A673 (cell line): Measurements from ENCODE around the gene ANK2. TPM values are rescaled to one million over a fixed set of nuclear protein-coding genes. Genes with fewer than 3 reads are reported as not detected.
A peak's percentile ranks its signal among the peaks of the same experiment; 100 is the strongest.

ENCODE experiments used
- BruUV-seq: library from RNA; stranded (reverse); fragments of 400-500 nt; replicated peaks from 2 replicates; lab custom pipeline; 2021; lab: Mats Ljungman, UMichigan
- CTCF ChIA-PET: fragments of 300-600 bp; sonication (Branson Sonifier 250); formaldehyde crosslinking; loops from one replicate; lab custom pipeline; 2022; ENCODE audit warnings: antibody characterized with exemption; lab: Charles Lee
- POLR2A ChIA-PET: fragments of 300-600 bp; sonication (Branson Sonifier 250); formaldehyde crosslinking; loops from one replicate; lab custom pipeline; 2022; ENCODE audit warnings: antibody characterized with exemption; ENCODE audit not compliant: low non-redundant PET; lab: Charles Lee
- DNase-seq: peaks from one replicate; pipeline ENCODE4 v3.0.0-alpha.2; 2015; ENCODE audit warnings: low spot score
- H3K27ac ChIP-seq: fragments of 200-600 bp; sonication (generic); 2 replicates; pipeline ENCODE4 v1.5.1; 2016; ENCODE audit warnings: mixed run types, low read depth, mild to moderate bottlenecking, mixed read lengths, antibody characterized with exemption, low read length; ENCODE audit not compliant: poor library complexity, severe bottlenecking
- H3K27me3 ChIP-seq: fragments of 200-600 bp; sonication (generic); replicated peaks from 2 replicates; pipeline ENCODE4 v1.6.1; 2017; ENCODE audit warnings: mixed run types, low read depth, mild to moderate bottlenecking, mixed read lengths, antibody characterized with exemption, low read length; ENCODE audit not compliant: insufficient read depth, poor library complexity
- H3K36me3 ChIP-seq: fragments of 200-600 bp; sonication (generic); 2 replicates; pipeline ENCODE4 v1.6.1; 2016; ENCODE audit warnings: mixed run types, mild to moderate bottlenecking, mixed read lengths, antibody characterized with exemption, low read length; ENCODE audit not compliant: insufficient read depth, poor library complexity, severe bottlenecking
- H3K4me1 ChIP-seq: fragments of 200-600 bp; sonication (generic); 2 replicates; pipeline ENCODE4 v1.6.1; 2017; ENCODE audit warnings: mixed run types, mild to moderate bottlenecking, mixed read lengths, antibody characterized with exemption, low read length; ENCODE audit not compliant: insufficient read depth, poor library complexity, severe bottlenecking
- H3K4me3 ChIP-seq: fragments of 200-600 bp; sonication (generic); 2 replicates; pipeline ENCODE4 v1.5.1; 2016; ENCODE audit warnings: low read depth, mixed run types, mild to moderate bottlenecking, mixed read lengths, low read length; ENCODE audit not compliant: poor library complexity, severe bottlenecking
- H3K9me3 ChIP-seq: fragments of 200-600 bp; sonication (generic); 2 replicates; pipeline ENCODE4 v1.6.1; 2016; ENCODE audit warnings: mixed run types, low read depth, mild to moderate bottlenecking, mixed read lengths, antibody characterized with exemption, low read length; ENCODE audit not compliant: poor library complexity, severe bottlenecking
- CTCF ChIP-seq: fragments of 300-800, 200-600 bp; sonication (generic); conservative IDR thresholded peaks from 2 replicates; pipeline ENCODE4 v1.5.1; 2017; ENCODE audit warnings: low read depth, mild to moderate bottlenecking, antibody characterized with exemption, low read length, moderate library complexity, mixed read lengths
- EZH2 ChIP-seq: fragments of 200-600 bp; sonication (generic); IDR thresholded peaks from 2 replicates; pipeline ENCODE4 v1.6.1; 2017; ENCODE audit warnings: borderline replicate concordance, low read depth, mild to moderate bottlenecking, mixed read lengths, antibody characterized with exemption, low read length; ENCODE audit not compliant: poor library complexity, severe bottlenecking
- intact Hi-C: fragments of 100-400 bp; cut with micrococcal nuclease; formaldehyde crosslinking; loops from one replicate; pipeline ENCODE4 v1.10.0; 2022; ENCODE audit not compliant: unreplicated experiment
- total RNA-seq: library from RNA; stranded (reverse); gene quantifications from 2 replicates; pipeline ENCODE4 v1.2.3, GENCODE V29; 2021

Gene ANK2
- total RNA-seq, 1 experiment from 2014 or later: 12.7 TPM

GRCh38 chr4:113248320-113248719 is 198.9 kb downstream of the ANK2 start:
- ChIA-PET POLR2A (no interaction called here), CTCF (no interaction called here)
- TF ChIP-seq CTCF (peak; percentile 40), EZH2 (no peak)
- Histone ChIP-seq H3K27ac (no peak overlapping the region), H3K4me1 (no peaks in the 10 kb centered on the region), H3K9me3 (no peaks in the 10 kb centered on the region), H3K27me3 (no peaks in the 10 kb centered on the region), H3K4me3 (no peak overlapping the region), H3K36me3 (no peaks in the 10 kb centered on the region)
- peak; percentile 22 for DNase-seq
- intact Hi-C loops: no loop called here
- no TSS peak for BruUV-seq

GRCh38 chr4:113255628-113256027 is 206.2 kb downstream of the ANK2 start:
- Histone ChIP-seq H3K27me3 (no peaks in the 10 kb centered on the region), H3K4me3 (no peak overlapping the region), H3K36me3 (no peaks in the 10 kb centered on the region), H3K4me1 (no peaks in the 10 kb centered on the region), H3K27ac (no peak overlapping the region), H3K9me3 (no peaks in the 10 kb centered on the region)
- POLR2A ChIA-PET: no interaction called here
- TF ChIP-seq CTCF: no peak
- TF ChIP-seq EZH2: no peak
- DNase-seq: no peak
- intact Hi-C loops: no loop called here
- no TSS peak for BruUV-seq
- CTCF ChIA-PET: no interaction called here

GRCh38 chr4:113256946-113257345 is 207.5 kb downstream of the ANK2 start:
- peak; percentile 14 for DNase-seq

More at GRCh38 chr4:113256946-113257345, 207.5 kb downstream of the ANK2 start:
- Histone ChIP-seq H3K9me3 (no peaks in the 10 kb centered on the region), H3K4me3 (no peak overlapping the region), H3K4me1 (no peaks in the 10 kb centered on the region), H3K36me3 (no peaks in the 10 kb centered on the region), H3K27ac (no peak overlapping the region), H3K27me3 (no peaks in the 10 kb centered on the region)
- intact Hi-C loops: no loop called here
- ChIA-PET POLR2A (no interaction called here), CTCF (no interaction called here)
- BruUV-seq: no TSS peak
- TF ChIP-seq CTCF: no peak
- no peak for TF ChIP-seq EZH2
